Measurements from ENCODE around the gene KLHDC7A.

KLHDC7A gene

DNA sequence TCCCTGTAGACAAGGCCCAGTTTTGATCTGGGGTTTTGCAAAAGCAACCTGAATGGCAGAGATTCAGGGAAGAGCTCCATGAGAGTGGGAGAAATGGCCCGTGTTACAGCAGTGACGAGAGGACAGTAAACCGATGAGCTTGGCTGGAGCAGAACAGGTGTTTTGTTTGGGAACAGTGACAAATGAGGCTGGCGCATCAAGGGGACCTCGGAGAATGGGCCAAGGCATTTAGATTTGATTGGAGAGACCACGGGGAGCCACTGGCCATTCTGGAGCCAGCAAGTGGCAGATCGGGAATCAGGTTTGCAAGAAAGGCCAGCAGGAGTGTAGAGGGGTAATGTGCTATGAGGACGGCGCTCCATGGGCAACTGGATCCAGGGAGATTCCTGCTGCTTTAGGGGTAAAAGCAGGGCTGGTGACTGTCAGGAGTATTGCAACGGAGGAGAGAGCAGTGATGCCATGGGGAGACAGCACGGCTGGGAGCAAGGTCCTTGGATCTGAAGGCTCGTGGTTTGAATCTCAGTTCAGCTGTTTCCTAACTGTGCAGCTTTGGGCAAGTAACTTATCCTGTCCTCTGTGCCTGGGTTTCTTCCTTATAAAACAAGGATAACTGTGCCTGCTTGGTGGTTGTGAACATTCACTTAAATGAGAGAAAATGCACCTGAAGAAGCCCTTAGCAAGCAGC is 9.9 kb upstream of the KLHDC7A start:
- no peak for DNase-seq
- H3K9me3 ChIP-seq (ENCODE audit: control insufficient read depth, low read length): no peaks in the 10 kb centered on the region
- no peak overlapping the region for H3K4me3 ChIP-seq (ENCODE audit: insufficient read depth, low read depth, low read length, poor library complexity, severe bottlenecking)
- H3K36me3 ChIP-seq (ENCODE audit: control insufficient read depth, insufficient read depth, low read length): no peaks in the 10 kb centered on the region
- H3K27me3 ChIP-seq (replicated peaks; ENCODE audit: control insufficient read depth, insufficient read depth, low read length, poor library complexity, severe bottlenecking): no peaks in the 10 kb centered on the region
- H3K27ac ChIP-seq (ENCODE audit: insufficient read depth, low read length, poor library complexity, severe bottlenecking): no peak overlapping the region
- no peaks in the 10 kb centered on the region for H3K4me1 ChIP-seq (ENCODE audit: control insufficient read depth, insufficient read depth, low read length, poor library complexity, severe bottlenecking)

DNA sequence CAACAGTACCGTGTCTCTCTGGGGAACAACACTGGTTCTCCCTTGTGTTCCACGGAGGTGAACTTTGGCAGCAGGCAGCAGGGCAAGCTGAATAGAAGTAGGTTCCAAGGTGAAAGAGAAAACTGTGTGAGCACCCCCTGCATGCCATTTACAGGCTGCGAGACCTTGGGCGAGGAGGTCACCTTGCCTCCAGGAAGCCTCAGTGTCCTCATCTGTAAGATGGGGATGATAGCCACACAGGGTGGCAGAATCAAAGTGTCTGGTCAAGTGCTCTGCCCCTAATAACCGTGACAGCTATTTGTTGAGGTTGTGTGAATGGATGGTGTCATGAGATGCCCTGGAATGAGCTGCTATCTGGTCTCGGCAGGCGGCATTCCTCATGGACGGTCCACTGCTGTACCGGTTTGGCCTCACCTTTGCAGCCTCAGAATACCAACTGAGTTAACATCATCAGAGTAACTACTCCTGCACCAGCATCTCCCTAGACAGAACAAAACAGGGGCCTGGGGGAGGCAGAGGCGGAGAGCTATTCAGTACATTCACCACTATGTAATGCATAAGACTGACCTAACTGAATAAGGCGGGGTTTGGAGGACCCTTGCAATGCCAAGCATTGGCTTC is 7.4 kb upstream of the KLHDC7A start:
- Histone ChIP-seq H3K4me1 (ENCODE audit: control insufficient read depth, insufficient read depth, low read length, poor library complexity, severe bottlenecking) (no peaks in the 10 kb centered on the region), H3K27ac (ENCODE audit: insufficient read depth, low read length, poor library complexity, severe bottlenecking) (no peak overlapping the region), H3K9me3 (ENCODE audit: control insufficient read depth, low read length) (no peaks in the 10 kb centered on the region), H3K4me3 (ENCODE audit: insufficient read depth, low read depth, low read length, poor library complexity, severe bottlenecking) (no peak overlapping the region), H3K36me3 (ENCODE audit: control insufficient read depth, insufficient read depth, low read length) (no peaks in the 10 kb centered on the region), H3K27me3 (replicated peaks; ENCODE audit: control insufficient read depth, insufficient read depth, low read length, poor library complexity, severe bottlenecking) (no peaks in the 10 kb centered on the region)
- no peak for DNase-seq

DNA sequence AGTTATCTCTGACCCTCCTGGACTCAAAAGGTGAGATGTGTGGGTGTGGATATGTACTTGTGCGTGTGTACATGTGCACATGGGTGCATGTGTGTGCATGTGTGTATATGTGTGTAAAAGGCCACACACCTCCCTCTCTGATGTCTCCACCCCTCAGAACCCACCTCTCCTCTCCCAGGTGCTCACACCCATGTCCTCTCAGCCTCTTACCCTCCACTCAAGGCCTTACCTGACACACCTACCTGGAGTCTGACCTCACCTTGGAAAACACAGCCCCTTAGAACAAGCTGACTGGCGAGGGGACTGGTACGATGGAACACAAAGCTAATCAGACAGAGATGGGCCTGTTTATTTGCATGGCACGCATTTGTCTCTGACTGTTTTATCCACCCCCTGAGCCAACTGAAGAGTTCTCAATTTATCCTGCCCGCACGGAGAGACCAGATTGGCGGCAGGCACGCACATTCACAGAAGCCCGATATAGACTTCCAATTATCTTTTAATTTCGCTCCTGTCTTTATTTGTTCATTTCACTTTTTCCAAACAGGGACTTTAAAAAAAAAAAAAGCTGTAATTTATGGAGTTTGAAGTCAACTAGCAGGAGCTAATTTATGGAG is 6.1 kb upstream of the KLHDC7A start:
- no peaks in the 10 kb centered on the region for H3K9me3 ChIP-seq (ENCODE audit: control insufficient read depth, low read length)
- H3K36me3 ChIP-seq (ENCODE audit: control insufficient read depth, insufficient read depth, low read length): no peaks in the 10 kb centered on the region
- no peak for DNase-seq
- no peak overlapping the region for H3K27ac ChIP-seq (ENCODE audit: insufficient read depth, low read length, poor library complexity, severe bottlenecking)
- no peaks in the 10 kb centered on the region for H3K27me3 ChIP-seq (replicated peaks; ENCODE audit: control insufficient read depth, insufficient read depth, low read length, poor library complexity, severe bottlenecking)
- no peak overlapping the region for H3K4me3 ChIP-seq (ENCODE audit: insufficient read depth, low read depth, low read length, poor library complexity, severe bottlenecking)
- no peaks in the 10 kb centered on the region for H3K4me1 ChIP-seq (ENCODE audit: control insufficient read depth, insufficient read depth, low read length, poor library complexity, severe bottlenecking)

DNA sequence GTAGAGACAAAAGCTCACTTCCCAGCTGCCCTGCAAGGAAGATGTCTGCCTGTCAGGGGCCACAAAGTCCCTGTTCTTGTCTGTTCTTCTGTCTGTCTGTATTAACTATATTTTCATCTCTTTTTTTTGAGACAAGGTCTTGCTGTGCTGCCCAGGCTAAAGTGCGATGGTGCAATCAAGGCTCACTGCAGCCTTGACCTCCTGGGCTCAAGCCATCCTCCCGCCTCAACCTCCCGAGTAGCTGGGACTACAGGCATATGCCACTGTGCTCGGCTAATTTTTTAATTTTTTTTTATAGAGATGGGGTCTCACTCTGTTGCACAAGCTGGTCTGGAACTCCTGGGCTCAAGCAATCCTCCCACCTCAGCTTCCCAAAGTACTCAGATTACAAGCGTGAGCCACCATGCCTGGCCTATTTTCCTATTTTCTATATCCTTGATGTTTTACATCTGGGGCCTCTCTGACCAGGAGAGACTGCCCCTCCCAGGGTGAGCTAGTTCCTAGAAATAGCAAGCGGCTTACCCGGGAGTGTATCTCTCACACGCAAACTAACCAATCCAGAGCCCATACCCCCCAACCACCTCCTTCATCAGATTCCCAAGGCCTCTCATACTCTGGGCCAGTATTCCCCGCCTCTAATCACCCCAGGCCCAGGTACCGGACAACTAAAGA is 5.4 kb upstream of the KLHDC7A start:
- Histone ChIP-seq H3K36me3 (ENCODE audit: control insufficient read depth, insufficient read depth, low read length) (no peaks in the 10 kb centered on the region), H3K4me3 (ENCODE audit: insufficient read depth, low read depth, low read length, poor library complexity, severe bottlenecking) (no peak overlapping the region), H3K4me1 (ENCODE audit: control insufficient read depth, insufficient read depth, low read length, poor library complexity, severe bottlenecking) (no peaks in the 10 kb centered on the region), H3K9me3 (ENCODE audit: control insufficient read depth, low read length) (no peaks in the 10 kb centered on the region), H3K27ac (ENCODE audit: insufficient read depth, low read length, poor library complexity, severe bottlenecking) (no peak overlapping the region), H3K27me3 (replicated peaks; ENCODE audit: control insufficient read depth, insufficient read depth, low read length, poor library complexity, severe bottlenecking) (no peaks in the 10 kb centered on the region)
- DNase-seq: no peak

DNA sequence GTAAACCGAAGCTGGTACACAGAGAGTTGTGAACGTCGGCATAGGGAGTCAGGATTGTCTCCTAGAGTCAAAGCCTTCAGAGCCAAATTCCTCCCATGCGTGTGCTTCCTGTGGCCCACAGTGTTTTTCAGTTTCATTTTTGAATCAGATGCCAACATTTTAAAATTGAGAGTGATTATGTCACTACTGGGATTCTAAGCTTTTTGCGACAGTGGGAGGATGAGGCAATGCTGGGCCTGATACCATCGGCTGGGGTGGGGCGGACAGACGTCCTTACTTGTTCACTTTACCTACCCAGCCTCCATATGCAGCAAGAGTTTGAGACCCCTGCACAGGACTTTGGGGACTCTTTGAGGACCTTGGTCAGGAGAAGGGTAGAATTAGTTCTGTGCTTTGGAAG is 1.3 kb upstream of the KLHDC7A start:
- H3K27ac ChIP-seq (ENCODE audit: insufficient read depth, low read length, poor library complexity, severe bottlenecking): no peak overlapping the region
- DNase-seq: no peak
- H3K9me3 ChIP-seq (ENCODE audit: control insufficient read depth, low read length): no peaks in the 10 kb centered on the region
- H3K4me1 ChIP-seq (ENCODE audit: control insufficient read depth, insufficient read depth, low read length, poor library complexity, severe bottlenecking): no peaks in the 10 kb centered on the region
- H3K36me3 ChIP-seq (ENCODE audit: control insufficient read depth, insufficient read depth, low read length): no peaks in the 10 kb centered on the region
- H3K4me3 ChIP-seq (ENCODE audit: insufficient read depth, low read depth, low read length, poor library complexity, severe bottlenecking): no peak overlapping the region
- no peaks in the 10 kb centered on the region for H3K27me3 ChIP-seq (replicated peaks; ENCODE audit: control insufficient read depth, insufficient read depth, low read length, poor library complexity, severe bottlenecking)

DNA sequence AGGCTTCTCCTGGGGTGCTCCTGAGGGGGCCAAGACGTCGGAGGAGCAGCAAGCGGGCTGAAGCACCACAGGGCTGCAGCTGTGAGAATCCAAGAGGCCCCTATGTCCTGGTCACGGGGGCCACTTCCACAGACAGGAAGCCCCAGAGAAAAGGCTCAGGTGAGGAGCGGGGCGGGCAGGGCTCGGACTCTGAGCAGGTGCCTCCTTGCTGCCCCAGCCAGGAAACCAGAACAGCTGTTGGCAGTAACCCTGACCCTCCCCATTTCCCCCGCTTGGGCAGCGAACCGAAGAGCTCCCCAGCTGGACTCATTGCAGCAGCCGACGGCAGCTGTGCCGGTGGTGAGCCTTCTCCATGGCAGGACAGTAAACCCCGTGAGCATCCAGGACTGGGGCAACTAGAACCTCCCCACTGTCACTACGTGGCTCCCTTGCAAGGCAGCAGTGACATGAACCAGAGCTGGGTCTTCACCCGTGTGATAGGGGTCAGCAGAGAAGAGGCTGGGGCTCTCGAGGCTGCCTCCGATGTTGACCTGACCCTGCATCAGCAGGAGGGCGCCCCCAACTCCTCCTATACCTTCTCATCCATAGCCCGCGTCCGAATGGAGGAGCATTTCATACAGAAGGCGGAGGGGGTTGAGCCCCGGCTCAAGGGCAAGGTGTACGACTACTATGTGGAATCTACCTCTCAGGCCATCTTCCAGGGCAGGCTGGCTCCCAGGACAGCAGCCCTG is 625 bp downstream of the KLHDC7A start:
- no peak for DNase-seq
- no peaks in the 10 kb centered on the region for H3K36me3 ChIP-seq (ENCODE audit: control insufficient read depth, insufficient read depth, low read length)
- H3K27me3 ChIP-seq (replicated peaks; ENCODE audit: control insufficient read depth, insufficient read depth, low read length, poor library complexity, severe bottlenecking): no peaks in the 10 kb centered on the region
- no peak overlapping the region for H3K4me3 ChIP-seq (ENCODE audit: insufficient read depth, low read depth, low read length, poor library complexity, severe bottlenecking)
- no peaks in the 10 kb centered on the region for H3K9me3 ChIP-seq (ENCODE audit: control insufficient read depth, low read length)
- H3K4me1 ChIP-seq (ENCODE audit: control insufficient read depth, insufficient read depth, low read length, poor library complexity, severe bottlenecking): no peaks in the 10 kb centered on the region
- no peak overlapping the region for H3K27ac ChIP-seq (ENCODE audit: insufficient read depth, low read length, poor library complexity, severe bottlenecking)

DNA sequence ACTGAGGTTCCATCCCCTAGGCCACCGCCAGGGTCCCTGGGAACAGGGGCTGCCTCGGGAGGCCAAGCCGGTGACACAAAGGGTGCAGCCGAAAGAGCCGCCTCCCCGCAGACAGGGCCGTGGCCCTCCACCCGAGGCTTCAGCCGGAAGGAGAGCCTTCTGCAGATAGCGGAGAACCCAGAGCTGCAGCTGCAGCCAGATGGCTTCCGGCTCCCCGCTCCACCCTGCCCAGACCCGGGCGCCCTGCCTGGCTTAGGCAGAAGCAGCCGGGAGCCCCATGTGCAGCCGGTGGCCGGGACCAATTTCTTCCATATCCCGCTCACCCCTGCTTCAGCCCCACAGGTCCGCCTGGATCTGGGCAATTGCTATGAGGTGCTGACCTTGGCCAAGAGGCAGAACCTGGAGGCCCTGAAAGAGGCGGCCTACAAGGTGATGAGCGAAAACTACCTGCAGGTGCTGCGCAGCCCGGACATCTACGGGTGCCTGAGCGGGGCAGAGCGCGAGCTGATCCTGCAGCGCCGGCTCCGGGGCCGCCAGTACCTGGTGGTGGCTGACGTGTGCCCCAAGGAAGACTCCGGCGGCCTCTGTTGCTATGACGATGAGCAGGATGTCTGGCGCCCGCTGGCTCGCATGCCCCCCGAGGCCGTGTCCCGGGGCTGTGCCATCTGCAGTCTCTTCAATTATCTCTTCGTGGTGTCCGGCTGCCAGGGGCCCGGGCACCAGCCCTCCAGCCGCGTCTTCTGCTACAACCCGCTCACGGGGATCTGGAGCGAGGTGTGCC is 1.4 kb downstream of the KLHDC7A start:
- Histone ChIP-seq H3K9me3 (ENCODE audit: control insufficient read depth, low read length) (no peaks in the 10 kb centered on the region), H3K4me1 (ENCODE audit: control insufficient read depth, insufficient read depth, low read length, poor library complexity, severe bottlenecking) (no peaks in the 10 kb centered on the region), H3K4me3 (ENCODE audit: insufficient read depth, low read depth, low read length, poor library complexity, severe bottlenecking) (no peak overlapping the region), H3K27ac (ENCODE audit: insufficient read depth, low read length, poor library complexity, severe bottlenecking) (no peak overlapping the region), H3K36me3 (ENCODE audit: control insufficient read depth, insufficient read depth, low read length) (no peaks in the 10 kb centered on the region), H3K27me3 (replicated peaks; ENCODE audit: control insufficient read depth, insufficient read depth, low read length, poor library complexity, severe bottlenecking) (no peaks in the 10 kb centered on the region)
- DNase-seq: no peak

DNA sequence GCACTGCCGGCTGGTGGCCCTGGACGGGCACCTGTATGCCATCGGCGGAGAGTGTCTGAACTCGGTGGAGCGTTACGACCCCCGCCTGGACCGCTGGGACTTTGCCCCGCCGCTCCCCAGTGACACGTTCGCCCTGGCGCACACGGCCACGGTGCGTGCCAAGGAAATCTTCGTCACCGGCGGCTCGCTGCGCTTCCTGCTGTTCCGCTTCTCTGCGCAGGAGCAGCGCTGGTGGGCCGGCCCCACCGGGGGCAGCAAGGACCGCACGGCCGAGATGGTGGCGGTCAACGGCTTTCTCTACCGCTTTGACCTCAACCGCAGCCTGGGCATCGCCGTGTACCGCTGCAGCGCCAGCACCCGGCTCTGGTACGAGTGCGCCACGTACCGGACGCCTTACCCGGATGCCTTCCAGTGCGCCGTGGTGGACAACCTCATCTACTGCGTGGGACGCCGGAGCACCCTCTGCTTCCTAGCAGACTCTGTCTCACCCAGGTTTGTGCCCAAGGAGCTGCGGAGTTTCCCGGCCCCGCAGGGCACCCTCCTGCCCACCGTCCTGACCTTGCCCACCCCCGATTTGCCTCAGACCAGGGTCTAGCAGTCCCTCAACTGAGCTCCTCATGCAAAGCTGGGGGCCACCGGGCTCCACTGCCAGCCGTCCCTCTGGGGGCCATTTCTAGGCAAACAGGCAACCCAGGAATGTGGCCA is 2.1 kb downstream of the KLHDC7A start:
- Histone ChIP-seq H3K36me3 (ENCODE audit: control insufficient read depth, insufficient read depth, low read length) (no peaks in the 10 kb centered on the region), H3K27ac (ENCODE audit: insufficient read depth, low read length, poor library complexity, severe bottlenecking) (no peak overlapping the region), H3K27me3 (replicated peaks; ENCODE audit: control insufficient read depth, insufficient read depth, low read length, poor library complexity, severe bottlenecking) (no peaks in the 10 kb centered on the region), H3K4me1 (ENCODE audit: control insufficient read depth, insufficient read depth, low read length, poor library complexity, severe bottlenecking) (no peaks in the 10 kb centered on the region), H3K4me3 (ENCODE audit: insufficient read depth, low read depth, low read length, poor library complexity, severe bottlenecking) (no peak overlapping the region), H3K9me3 (ENCODE audit: control insufficient read depth, low read length) (no peaks in the 10 kb centered on the region)
- no peak for DNase-seq

DNA sequence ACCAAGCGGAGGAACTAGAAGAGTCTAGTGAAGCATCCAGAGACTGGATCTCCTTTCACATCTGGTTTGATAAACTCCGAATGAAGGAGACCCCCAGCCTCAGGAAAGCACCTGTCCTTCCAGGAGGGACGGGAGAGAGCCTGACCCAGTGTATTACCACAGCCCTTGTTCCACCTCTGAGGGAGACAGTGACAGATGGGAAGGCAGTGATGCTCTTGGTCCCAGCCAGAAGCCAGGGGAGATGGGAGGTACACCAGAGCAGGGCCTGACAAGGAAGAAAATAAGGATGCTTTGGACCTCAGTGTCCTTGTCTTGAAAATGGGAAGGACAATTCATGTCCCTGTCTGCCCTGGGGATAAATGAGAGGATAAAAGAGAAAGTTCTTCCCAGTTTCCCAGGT is 3.5 kb downstream of the KLHDC7A start:
- H3K4me1 ChIP-seq (ENCODE audit: control insufficient read depth, insufficient read depth, low read length, poor library complexity, severe bottlenecking): no peaks in the 10 kb centered on the region
- H3K4me3 ChIP-seq (ENCODE audit: insufficient read depth, low read depth, low read length, poor library complexity, severe bottlenecking): no peak overlapping the region
- DNase-seq: no peak
- no peaks in the 10 kb centered on the region for H3K36me3 ChIP-seq (ENCODE audit: control insufficient read depth, insufficient read depth, low read length)
- no peaks in the 10 kb centered on the region for H3K27me3 ChIP-seq (replicated peaks; ENCODE audit: control insufficient read depth, insufficient read depth, low read length, poor library complexity, severe bottlenecking)
- H3K9me3 ChIP-seq (ENCODE audit: control insufficient read depth, low read length): no peaks in the 10 kb centered on the region
- H3K27ac ChIP-seq (ENCODE audit: insufficient read depth, low read length, poor library complexity, severe bottlenecking): no peak overlapping the region

Measured in effector memory CD4-positive, alpha-beta T cell (primary cell).